H1 (cell line): ENCODE measurements around the gene DLL3. TPM values are rescaled to one million over a fixed set of nuclear protein-coding genes. Genes with fewer than 3 reads are reported as not detected.

Experiments used
- CTCF ChIA-PET: fragments of 300-600 bp; sonication (Branson Sonifier 250); formaldehyde crosslinking; loops from one replicate; lab custom pipeline; 2021; ENCODE audit not compliant: partially characterized antibody; lab: Charles Lee
- POLR2A ChIA-PET: fragments of 300-600 bp; sonication (Branson Sonifier 250); formaldehyde crosslinking; loops from one replicate; lab custom pipeline; 2021; ENCODE audit warnings: inconsistent platforms; ENCODE audit not compliant: partially characterized antibody; lab: Charles Lee
- DNase-seq, 2 experiments: peaks; one replicate each; pipeline versions ENCODE4 v3.0.0 to v3.0.0-alpha.2; 2010 to 2022; ENCODE audit warnings: low spot score in 2 of 2, low read depth in 1 of 2, mixed read lengths in 1 of 2
- FAIRE-seq: peaks from 2 replicates; lab custom pipeline; 2011; peaks lifted over from hg19 to GRCh38; lab: Jason Lieb, UNC
- H2AFZ ChIP-seq: 2 replicates; pipeline ENCODE4 v1.8.1; 2012; ENCODE audit warnings: low read length, inconsistent platforms
- H2AK5ac ChIP-seq: 2 replicates; pipeline ENCODE4 v1.6.1; 2013; ENCODE audit warnings: low read depth, low read length
- H2BK120ac ChIP-seq: replicated peaks from 2 replicates; pipeline ENCODE3; 2013; ENCODE audit warnings: low read depth, low read length, inconsistent platforms
- H2BK12ac ChIP-seq: 2 replicates; pipeline ENCODE4 v1.6.1; 2013; ENCODE audit warnings: low read depth, low read length
- H2BK15ac ChIP-seq: 2 replicates; pipeline ENCODE4 v1.6.1; 2013; ENCODE audit warnings: low read length
- H2BK20ac ChIP-seq: 2 replicates; pipeline ENCODE4 v1.6.1; 2013; ENCODE audit warnings: low read length
- H2BK5ac ChIP-seq: 2 replicates; pipeline ENCODE4 v1.6.1; 2013; ENCODE audit warnings: low read depth, low read length
- H3K14ac ChIP-seq: 2 replicates; pipeline ENCODE4 v1.6.1; 2013; ENCODE audit warnings: inconsistent platforms; ENCODE audit not compliant: insufficient read length
- H3K18ac ChIP-seq: 2 replicates; pipeline ENCODE4 v1.6.1; 2013; ENCODE audit warnings: low read length; ENCODE audit errors: extremely low read depth
- H3K23ac ChIP-seq: 2 replicates; pipeline ENCODE4 v1.6.1; 2013; ENCODE audit warnings: inconsistent platforms; ENCODE audit not compliant: insufficient read length
- H3K23me2 ChIP-seq: 2 replicates; pipeline ENCODE4 v1.6.1; 2013; ENCODE audit warnings: low read depth, low read length
- H3K27ac ChIP-seq: 2 replicates; pipeline ENCODE4 v1.6.1; 2011; ENCODE audit warnings: low read depth, low read length, inconsistent platforms
- H3K27me3 ChIP-seq, 4 experiments: replicated peaks in 1 of 4; 1 replicate in 1 of 4; 2 replicates in 3 of 4; pipeline versions ENCODE4 v1.6.1 to v1.8.1; 2011 to 2013; ENCODE audit warnings: low read length in 3 of 4, mild to moderate bottlenecking in 3 of 4, inconsistent platforms in 2 of 4, mixed read lengths in 2 of 4, moderate library complexity in 1 of 4; ENCODE audit not compliant: control insufficient read depth in 3 of 4, insufficient read depth in 3 of 4; ENCODE audit errors: extremely low read depth in 1 of 4
- H3K36me3 ChIP-seq, 4 experiments: 2 replicates each; pipeline versions ENCODE4 v1.6.1 to v1.8.1; 2011 to 2013; ENCODE audit warnings: mild to moderate bottlenecking in 4 of 4, low read length in 3 of 4, moderate library complexity in 2 of 4, control low read depth in 1 of 4, inconsistent platforms in 1 of 4; ENCODE audit not compliant: insufficient read depth in 4 of 4, control insufficient read depth in 2 of 4
- H3K4ac ChIP-seq: replicated peaks from 2 replicates; pipeline ENCODE3; 2013; ENCODE audit warnings: low read length, low read depth, mixed read lengths, inconsistent platforms; ENCODE audit not compliant: insufficient read length
- H3K4me1 ChIP-seq, 4 experiments: replicated peaks in 1 of 4; 1 replicate in 1 of 4; 2 replicates in 3 of 4; pipeline versions ENCODE4 v1.6.1 to v1.8.1; 2011 to 2013; ENCODE audit warnings: low read length in 3 of 4, inconsistent platforms in 2 of 4, mixed read lengths in 1 of 4; ENCODE audit not compliant: insufficient read depth in 4 of 4, control insufficient read depth in 3 of 4
- H3K4me2 ChIP-seq, 2 experiments: 2 replicates each; pipeline versions ENCODE4 v1.6.1 to v1.8.1; 2011 to 2013; ENCODE audit warnings: low read depth in 2 of 2, low read length in 2 of 2, control low read depth in 1 of 2, inconsistent platforms in 1 of 2, mild to moderate bottlenecking in 1 of 2; ENCODE audit not compliant: insufficient read depth in 1 of 2
- H3K4me3 ChIP-seq, 4 experiments: fragments of 200-600, 300-600 bp in 1 of 4; sonication (generic), shearing (Covaris generic), sonication (Bioruptor Twin) in 1 of 4; 2 replicates each; pipeline versions ENCODE4 v1.5.1 to v1.8.1; 2011 to 2016; ENCODE audit warnings: low read length in 4 of 4, low read depth in 3 of 4, control low read depth in 2 of 4, inconsistent platforms in 2 of 4, mild to moderate bottlenecking in 2 of 4, mixed read lengths in 1 of 4, moderate library complexity in 1 of 4; ENCODE audit not compliant: insufficient read depth in 2 of 4; ENCODE audit errors: extremely low read depth in 1 of 4
- H3K56ac ChIP-seq: replicated peaks from 2 replicates; pipeline ENCODE3; 2013; ENCODE audit warnings: low read depth, mild to moderate bottlenecking, mixed read lengths, low read length, inconsistent platforms; ENCODE audit not compliant: insufficient read length
- H3K79me1 ChIP-seq: 2 replicates; pipeline ENCODE4 v1.6.1; 2013; ENCODE audit warnings: low read depth, low read length, control low read depth
- H3K79me2 ChIP-seq, 2 experiments: 2 replicates each; pipeline versions ENCODE4 v1.6.1 to v1.8.1; 2012 to 2013; ENCODE audit warnings: low read length in 2 of 2, mild to moderate bottlenecking in 2 of 2, inconsistent platforms in 1 of 2; ENCODE audit not compliant: insufficient read depth in 2 of 2, control insufficient read depth in 1 of 2
- H3K9ac ChIP-seq, 4 experiments: replicated peaks in 1 of 4; 1 replicate in 1 of 4; 2 replicates in 3 of 4; pipeline versions ENCODE4 v1.6.1 to v1.8.1; 2011 to 2013; ENCODE audit warnings: low read depth in 3 of 4, low read length in 3 of 4, control low read depth in 2 of 4, mild to moderate bottlenecking in 2 of 4, moderate library complexity in 2 of 4, inconsistent platforms in 1 of 4; ENCODE audit errors: extremely low read depth in 1 of 4
- H3K9me3 ChIP-seq, 2 experiments: 2 replicates each; pipeline versions ENCODE4 v1.6.1 to v1.8.1; 2012 to 2013; ENCODE audit warnings: mild to moderate bottlenecking in 2 of 2, moderate library complexity in 2 of 2, control low read depth in 1 of 2, inconsistent platforms in 1 of 2, low read depth in 1 of 2, low read length in 1 of 2, mixed read lengths in 1 of 2; ENCODE audit not compliant: insufficient read depth in 2 of 2
- H4K20me1 ChIP-seq, 2 experiments: replicated peaks in 1 of 2; 2 replicates each; pipeline versions ENCODE3 to v1.8.1; 2011 to 2013; ENCODE audit warnings: inconsistent platforms in 2 of 2, low read length in 2 of 2, mild to moderate bottlenecking in 1 of 2; ENCODE audit not compliant: insufficient read depth in 2 of 2, control insufficient read depth in 1 of 2
- H4K5ac ChIP-seq: 2 replicates; pipeline ENCODE4 v1.6.1; 2013; ENCODE audit warnings: low read length, low read depth, mixed read lengths, inconsistent platforms; ENCODE audit not compliant: insufficient read length
- H4K8ac ChIP-seq: 2 replicates; pipeline ENCODE4 v1.8.0; 2013; ENCODE audit warnings: mild to moderate bottlenecking, moderate library complexity, low read length, inconsistent platforms; ENCODE audit not compliant: insufficient read depth; ENCODE audit errors: extremely low read depth
- H4K91ac ChIP-seq: replicated peaks from 2 replicates; pipeline ENCODE3; 2013; ENCODE audit warnings: low read length, mixed read lengths, inconsistent platforms; ENCODE audit not compliant: insufficient read length
- ASH2L ChIP-seq: fragments of 200-600, 300-600 bp; sonication (generic); IDR thresholded peaks from one replicate; pipeline ENCODE4 v1.7.1; 2017; ENCODE audit warnings: low read length
- CHD1 ChIP-seq: IDR thresholded peaks from 2 replicates; pipeline ENCODE4 v1.6.1; 2012; ENCODE audit warnings: low read depth, low read length, improper control_type of control experiment
- CTCF ChIP-seq, 3 experiments: IDR thresholded peaks; 1 replicate in 2 of 3; 2 replicates in 1 of 3; pipeline versions ENCODE4 v1.5.1 to v1.6.1; 2011; ENCODE audit warnings: low read length in 3 of 3, mild to moderate bottlenecking in 3 of 3, inconsistent platforms in 2 of 3, low read depth in 1 of 3, moderate library complexity in 1 of 3; ENCODE audit not compliant: insufficient read depth in 1 of 3; ENCODE audit errors: control extremely low read depth in 1 of 3
- FOSL1 ChIP-seq: IDR thresholded peaks from 2 replicates; pipeline ENCODE4 v1.6.1; 2011; ENCODE audit warnings: mild to moderate bottlenecking, low read depth, low read length, moderate library complexity; ENCODE audit not compliant: insufficient read depth
- HDAC6 ChIP-seq: IDR thresholded peaks from one replicate; pipeline ENCODE4 v1.7.1; 2012; ENCODE audit warnings: low read depth, mild to moderate bottlenecking, inconsistent platforms, low read length, moderate library complexity
- KDM5A ChIP-seq: fragments of 200-600 bp; IDR thresholded peaks from 2 replicates; pipeline ENCODE4 v1.7.1; 2012; ENCODE audit warnings: mild to moderate bottlenecking, low read length, inconsistent platforms, mixed read lengths
- RFX5 ChIP-seq: IDR thresholded peaks from 2 replicates; pipeline ENCODE4 v1.6.1; 2011; ENCODE audit warnings: low read depth, low read length, improper control_type of control experiment, borderline replicate concordance
- SAP30 ChIP-seq: fragments of 300-600 bp; sonication (generic); IDR thresholded peaks from 2 replicates; pipeline ENCODE4 v1.7.1; 2012; ENCODE audit warnings: low read length, moderate library complexity, mild to moderate bottlenecking, inconsistent platforms; ENCODE audit not compliant: insufficient read depth, insufficient replicate concordance
- SP2 ChIP-seq: IDR thresholded peaks from 2 replicates; pipeline ENCODE4 v1.6.1; 2012; ENCODE audit warnings: mild to moderate bottlenecking, low read length, inconsistent platforms
- SUZ12 ChIP-seq: fragments of 200-600 bp; sonication (generic); IDR thresholded peaks from 2 replicates; pipeline ENCODE4 v1.6.1; 2012; ENCODE audit warnings: mild to moderate bottlenecking, inconsistent platforms, low read length, moderate library complexity, mixed read lengths
- TCF12 ChIP-seq: IDR thresholded peaks from 2 replicates; pipeline ENCODE4 v1.6.1; 2011; ENCODE audit warnings: low read depth, mild to moderate bottlenecking, low read length
- WGBS, 2 experiments: shearing (Covaris generic) in 1 of 2; methylation state at CpG; one replicate each; pipeline versions ENCODE4 v1.1.6 to v1.1.7; 2013 to 2015; ENCODE audit warnings: low lambda C conversion rate in 2 of 2, mixed read lengths in 2 of 2, inconsistent platforms in 1 of 2, low coverage in 1 of 2, missing lambda C conversion rate in 1 of 2; ENCODE audit not compliant: insufficient replicate concordance in 2 of 2, insufficient coverage in 1 of 2, insufficient read length in 1 of 2; ENCODE audit errors: extremely low coverage in 1 of 2, missing lambda C conversion rate in 1 of 2; 5-methylcytosine and 5-hydroxymethylcytosine counted together
- polyA plus RNA-seq, 7 experiments: library from polyadenylated mRNA; depleted of rRNA in 3 of 7; stranded (reverse) in 5 of 7; unstranded in 2 of 7; fragments of >200 nt in 5 of 7; fragments of 200-250 nt in 2 of 7; gene quantifications; 1 replicate in 5 of 7; 2 replicates in 1 of 7; 4 replicates in 1 of 7; pipeline versions ENCODE4 v1.2.1 to v1.2.3, GENCODE V29; 2011 to 2013; ENCODE audit warnings: missing spikeins in 2 of 7, mixed read lengths in 2 of 7
- total RNA-seq: library from RNA; stranded (reverse); fragmentation: NEBNext Ultra II Directional; extraction: Animal tissue kit (Norgen Biotek cat#: 25700); gene quantifications from 2 replicates; pipeline ENCODE4 v1.2.1, GENCODE V29; 2021

The DLL3 gene
- total and polyA plus RNA-seq, 2 of the 8 experiments (the other 6 are each of a cell fraction or from before 2014, with no cell fraction given), result 12.2 to 13.8 TPM

GRCh38 chr19:39553082-39553652 lies 54.4 kb downstream of the DLL3 start:
- ChIA-PET POLR2A (interaction anchor here (1.2 kb wide), 2 partner anchors 9 to 118 kb away, joined by 3 read pairs; no protein-coding TSS in a partner anchor), CTCF (interaction anchor here (0.7 to 6.8 kb wide), 5 partner anchors 10 to 218 kb away, joined by 3 to 108 read pairs (median 7); partner anchors contain the start of gene EID2B)
- Histone ChIP-seq H3K9ac (no peak overlapping the region), H4K5ac (no peak overlapping the region), H2AK5ac (no peak overlapping the region), H3K79me1 (no peaks in the 10 kb centered on the region), H3K36me3 (no peaks in the 10 kb centered on the region), H2AFZ (no peak overlapping the region), H3K18ac (no peak overlapping the region), H3K79me2 (no peaks in the 10 kb centered on the region), H4K8ac (no peak overlapping the region), H3K27me3 (no peaks in the 10 kb centered on the region), H3K56ac (no peak overlapping the region), H3K14ac (no peak overlapping the region), H2BK12ac (peak overlapping the region; percentile 80; the same call in 1 of the 2 replicates), H2BK120ac (no peak overlapping the region), H4K91ac (no peak overlapping the region), H3K9me3 (no peaks in the 10 kb centered on the region), H3K27ac (no peak overlapping the region), H3K4me1 (no peaks in the 10 kb centered on the region), H3K23me2 (no peaks in the 10 kb centered on the region), H3K4ac (no peak overlapping the region), H2BK5ac (no peak overlapping the region), H3K4me3 (no peak overlapping the region), H3K4me2 (no peak overlapping the region), H4K20me1 (no peaks in the 10 kb centered on the region), H2BK20ac (no peak overlapping the region), H2BK15ac (no peak overlapping the region; the same call in 1 of the 2 replicates), H3K23ac (no peak overlapping the region)
- WGBS, 2 experiments, result 83% methylated on average over 7 of the region's 7 CpGs; no CpG with 5 or more reads in 1 of the 2 experiments
- no peak for FAIRE-seq
- no peak for DNase-seq
- no peak for TF ChIP-seq TCF12
- TF ChIP-seq ASH2L, result no peak
- TF ChIP-seq KDM5A, result no peak
- TF ChIP-seq CHD1, result no peak
- TF ChIP-seq SP2, result no peak
- no peak for TF ChIP-seq CTCF (IDR thresholded peaks at IDR 0.05; ENCODE audit: control extremely low read depth in 1 of 3, insufficient read depth in 1 of 3, low read depth in 1 of 3, low read length in 3 of 3)
- no peak for TF ChIP-seq FOSL1
- TF ChIP-seq HDAC6, result no peak
- no peak for TF ChIP-seq SUZ12
- no peak for TF ChIP-seq SAP30
- no peak for TF ChIP-seq RFX5
